ENCODE measurements around the gene RPL28. TPM values are rescaled to one million over a fixed set of nuclear protein-coding genes. Genes with fewer than 3 reads are reported as not detected.

Gene RPL28
- total and polyA plus RNA-seq, 10 of the 15 experiments (the other 5 are each of a cell fraction or from before 2014, with no cell fraction given) = 260 to 3,542 (median 891) TPM

DNA sequence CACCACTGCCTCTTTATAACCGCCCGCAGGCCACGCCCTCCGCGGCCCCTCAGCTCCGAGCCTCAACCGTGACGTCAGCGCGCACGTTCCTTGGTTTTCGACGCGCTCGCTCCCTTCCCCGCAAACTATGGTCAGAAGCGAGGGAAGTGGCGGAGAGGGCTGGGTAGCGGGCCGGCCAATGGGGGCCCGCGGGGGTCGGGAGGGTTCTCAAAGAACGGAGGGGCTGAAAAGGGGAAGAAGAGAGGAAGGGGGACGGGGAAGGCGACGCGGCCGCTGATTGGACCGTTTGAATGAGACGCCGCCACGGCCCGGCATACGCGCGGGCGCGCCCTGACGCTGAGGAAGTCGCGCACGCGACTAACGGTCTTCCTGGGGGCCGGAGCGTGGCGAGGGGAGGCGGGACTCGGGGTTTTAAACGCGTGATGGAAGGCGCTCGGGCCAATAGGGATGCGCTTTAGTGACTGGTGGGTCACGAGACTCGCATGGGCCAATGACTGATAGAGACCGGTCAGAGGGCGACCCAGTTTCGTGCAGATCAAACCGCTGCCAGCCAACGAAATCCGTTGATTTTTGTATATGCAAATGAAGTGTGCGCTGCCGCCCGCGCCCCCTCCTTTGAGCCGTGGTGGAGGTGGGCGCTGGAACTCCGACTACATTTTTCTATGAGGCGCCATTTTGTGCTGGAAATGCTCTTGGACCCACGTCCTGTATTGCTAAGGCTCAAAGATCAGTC lies 22.2 kb downstream of the RPL28 start (continued):
- TF ChIP-seq ZZZ3 (IDR thresholded peaks at IDR 0.05; ENCODE audit: control insufficient read depth, insufficient read length, low read depth) (no peak), RELA (IDR thresholded peaks at IDR 0.05; ENCODE audit: borderline replicate concordance, partially characterized antibody) (peak; percentile 77), CEBPB (IDR thresholded peaks at IDR 0.05; ENCODE audit: borderline replicate concordance in 1 of 2, low read depth in 2 of 2, low read length in 2 of 2) (no peak), ZBTB4 (CRISPR knock-in tag; IDR thresholded peaks at IDR 0.05) (no peak), CHD1 (IDR thresholded peaks at IDR 0.05; ENCODE audit: low read depth, low read length) (no peak), MTA3 (IDR thresholded peaks at IDR 0.05; ENCODE audit: borderline replicate concordance, low read length) (no peak), NFYA (IDR thresholded peaks at IDR 0.05; ENCODE audit: borderline replicate concordance, low read depth, low read length) (peak; percentile 42), USF2 (IDR thresholded peaks at IDR 0.05; ENCODE audit: borderline replicate concordance, low read depth, low read length) (peak; percentile 82), IKZF1 (conservative IDR thresholded peaks at IDR 0.05) (peak; percentile 23), FOXM1 (IDR thresholded peaks at IDR 0.05; ENCODE audit: low read depth, low read length) (peak; percentile 86), BCLAF1 (IDR thresholded peaks at IDR 0.05) (no peak), SMAD1 (IDR thresholded peaks at IDR 0.05; ENCODE audit: low read depth, partially characterized antibody) (peak; percentile 31), HDGF (IDR thresholded peaks at IDR 0.05) (no peak; the same call in 1 of the 2 replicates), EGR1 (IDR thresholded peaks at IDR 0.05; ENCODE audit: borderline replicate concordance in 1 of 2, low read depth in 2 of 2, low read length in 2 of 2) (peak; percentile 44 to 70), TCF12 (IDR thresholded peaks at IDR 0.05; ENCODE audit: low read depth, low read length) (no peak), HSF1 (IDR thresholded peaks at IDR 0.05; ENCODE audit: low read depth, low read length) (no peak)
- TF ChIP-seq, protein P1, sequence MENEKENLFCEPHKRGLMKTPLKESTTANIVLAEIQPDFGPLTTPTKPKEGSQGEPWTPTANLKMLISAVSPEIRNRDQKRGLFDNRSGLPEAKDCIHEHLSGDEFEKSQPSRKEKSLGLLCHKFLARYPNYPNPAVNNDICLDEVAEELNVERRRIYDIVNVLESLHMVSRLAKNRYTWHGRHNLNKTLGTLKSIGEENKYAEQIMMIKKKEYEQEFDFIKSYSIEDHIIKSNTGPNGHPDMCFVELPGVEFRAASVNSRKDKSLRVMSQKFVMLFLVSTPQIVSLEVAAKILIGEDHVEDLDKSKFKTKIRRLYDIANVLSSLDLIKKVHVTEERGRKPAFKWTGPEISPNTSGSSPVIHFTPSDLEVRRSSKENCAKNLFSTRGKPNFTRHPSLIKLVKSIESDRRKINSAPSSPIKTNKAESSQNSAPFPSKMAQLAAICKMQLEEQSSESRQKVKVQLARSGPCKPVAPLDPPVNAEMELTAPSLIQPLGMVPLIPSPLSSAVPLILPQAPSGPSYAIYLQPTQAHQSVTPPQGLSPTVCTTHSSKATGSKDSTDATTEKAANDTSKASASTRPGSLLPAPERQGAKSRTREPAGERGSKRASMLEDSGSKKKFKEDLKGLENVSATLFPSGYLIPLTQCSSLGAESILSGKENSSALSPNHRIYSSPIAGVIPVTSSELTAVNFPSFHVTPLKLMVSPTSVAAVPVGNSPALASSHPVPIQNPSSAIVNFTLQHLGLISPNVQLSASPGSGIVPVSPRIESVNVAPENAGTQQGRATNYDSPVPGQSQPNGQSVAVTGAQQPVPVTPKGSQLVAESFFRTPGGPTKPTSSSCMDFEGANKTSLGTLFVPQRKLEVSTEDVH (IDR thresholded peaks at IDR 0.05; ENCODE audit: low read depth, partially characterized antibody) = no peak
